ENCODE results near the gene PPP2R3A. TPM values are rescaled to one million over a fixed set of nuclear protein-coding genes. Genes with fewer than 3 reads are reported as not detected.

PPP2R3A gene
- total RNA-seq, 4 donors from 2014 or later: 16.8 to 30.3 (median 25.6) TPM

GRCh38 chr3:136194409-136195257 is 229.1 kb downstream of the PPP2R3A start:
- H3K4me3 ChIP-seq: peak overlapping the region; percentile 84 to 95 (median 92)
- no peak for ATAC-seq
- no peaks in the 10 kb centered on the region for H3K36me3 ChIP-seq
- intact Hi-C loops (cut with DNase I; ENCODE audit: low total_unique reads): loop anchor here (5.0 kb wide), 3 partner anchors 227 to 967 kb away; partner anchors contain the start of gene PPP2R3A
- H3K4me1 ChIP-seq: peaks cover 45 to 58% of the 10 kb centered on the region in 2 donors
- in situ Hi-C loops (cut with MboI; ENCODE audit: low sequenced_read_pairs in 4 of 4): loop anchor here in 1 of 4 donors (10.0 kb wide), 1 partner anchor 50 kb away; no protein-coding TSS in a partner anchor
- H3K27ac ChIP-seq: peak overlapping the region; percentile 91 to 100 (median 100)
- H3K27me3 ChIP-seq: no peaks in the 10 kb centered on the region
- no peaks in the 10 kb centered on the region for H3K9me3 ChIP-seq
- TF ChIP-seq POLR2A (IDR thresholded peaks at IDR 0.05) (no peak), CTCF (IDR thresholded peaks at IDR 0.05 in 4 of 5, conservative IDR thresholded peaks at IDR 0.05 in 1 of 5) (no peak)
- DNase-seq: no peak

GRCh38 chr3:136195258-136196063 is 229.9 kb downstream of the PPP2R3A start:
- Histone ChIP-seq H3K9me3 (no peaks in the 10 kb centered on the region), H3K27me3 (no peaks in the 10 kb centered on the region), H3K27ac (peak overlapping the region; percentile 91 to 100 (median 100)), H3K4me3 (peak overlapping the region; percentile 84 to 95 (median 92)), H3K4me1 (peaks cover 44 to 50% of the 10 kb centered on the region in 2 donors), H3K36me3 (no peaks in the 10 kb centered on the region)
- peak; percentile 63 to 75 for DNase-seq
- peak; percentile 53 to 56 for ATAC-seq
- intact Hi-C loops (cut with DNase I; ENCODE audit: low total_unique reads) (loop anchor here (1.0 to 5.0 kb wide), 7 partner anchors 33 to 968 kb away; partner anchors contain the start of genes PCCB, PPP2R3A and STAG1), in situ Hi-C loops (cut with MboI; ENCODE audit: low sequenced_read_pairs in 4 of 4) (loop anchor here in 1 of 4 donors (10.0 kb wide), 1 partner anchor 49 kb away; no protein-coding TSS in a partner anchor)
- TF ChIP-seq CTCF (IDR thresholded peaks at IDR 0.05 in 4 of 5, conservative IDR thresholded peaks at IDR 0.05 in 1 of 5): no peak

- intact Hi-C loops (cut with DNase I; ENCODE audit: low total_unique reads) (loop anchor here (1.0 to 5.0 kb wide), 7 partner anchors 33 to 969 kb away; partner anchors contain the start of genes PCCB, PPP2R3A and STAG1), in situ Hi-C loops (cut with MboI; ENCODE audit: low sequenced_read_pairs in 4 of 4) (loop anchor here in 1 of 4 donors (10.0 kb wide), 1 partner anchor 49 kb away; no protein-coding TSS in a partner anchor)
- no peak for TF ChIP-seq CTCF (IDR thresholded peaks at IDR 0.05 in 4 of 5, conservative IDR thresholded peaks at IDR 0.05 in 1 of 5)
- TF ChIP-seq POLR2A (IDR thresholded peaks at IDR 0.05): peak; percentile 72 to 83
- Histone ChIP-seq H3K27ac (peak within 1 kb of the TSS; percentile 91 to 100 (median 100)), H3K27me3 (no peaks in the 10 kb centered on the region), H3K9me3 (no peaks in the 10 kb centered on the region), H3K4me3 (peak within 1 kb of the TSS; percentile 84 to 95 (median 92)), H3K36me3 (no peaks in the 10 kb centered on the region), H3K4me1 (peaks cover 38 to 44% of the 10 kb centered on the region in 2 donors)
- peak; percentile 72 to 77 for ATAC-seq
- DNase-seq: no peak
Measured at GRCh38 chr3:136196064-136196400, 230.5 kb downstream of the PPP2R3A start, which contains the start of gene MSL2. Gene MSL2, minus strand, starts transcription at chr3:136196335. Its CDS starts 1,222 bp downstream, at chr3:136195113.

GRCh38 chr3:136196401-136197158 is 231.1 kb downstream of the PPP2R3A start:
- TF ChIP-seq POLR2A (IDR thresholded peaks at IDR 0.05) (peak; percentile 69 to 80), CTCF (IDR thresholded peaks at IDR 0.05 in 4 of 5, conservative IDR thresholded peaks at IDR 0.05 in 1 of 5) (no peak)
- DNase-seq (peak; percentile 97 to 99), ATAC-seq (peak; percentile 78 to 84)
- H3K36me3 ChIP-seq: no peaks in the 10 kb centered on the region
- no peaks in the 10 kb centered on the region for H3K9me3 ChIP-seq
- peaks cover 32 to 38% of the 10 kb centered on the region in 2 donors for H3K4me1 ChIP-seq
- H3K27me3 ChIP-seq: no peaks in the 10 kb centered on the region
- H3K27ac ChIP-seq: peak overlapping the region; percentile 91 to 100 (median 100)
- in situ Hi-C loops (cut with MboI; ENCODE audit: low sequenced_read_pairs in 4 of 4): loop anchor here in 1 of 4 donors (10.0 kb wide), 1 partner anchor 48 kb away; no protein-coding TSS in a partner anchor
- peak overlapping the region; percentile 84 to 95 (median 92) for H3K4me3 ChIP-seq
- intact Hi-C loops (cut with DNase I; ENCODE audit: low total_unique reads): loop anchor here (1.0 to 5.0 kb wide), 7 partner anchors 34 to 969 kb away; partner anchors contain the start of genes PCCB, PPP2R3A and STAG1

Measured in gastrocnemius medialis (tissue), 4 donors.